IMR-90 (cell line): ENCODE data around the gene VRTN. TPM values are rescaled to one million over a fixed set of nuclear protein-coding genes. Genes with fewer than 3 reads are reported as not detected.

Experiments used
- ATAC-seq: fragments of 200-7000 bp; cut with Tn5 transposase; 2 replicates; pipeline ENCODE4 v1.9.1; 2020; ENCODE audit warnings: low read depth, mild to moderate bottlenecking, moderate library complexity
- BruUV-seq: library from RNA; stranded (reverse); fragments of 400-500 nt; replicated peaks from 2 replicates; lab custom pipeline; 2021; lab: Mats Ljungman, UMichigan
- CTCF ChIA-PET: fragments of 300-600 bp; formaldehyde crosslinking; extraction: SDS; loops from one replicate; lab custom pipeline; 2021; ENCODE audit warnings: antibody characterized with exemption; lab: Yijun Ruan, JAX
- POLR2A ChIA-PET: fragments of 300-600 bp; sonication (Branson Sonifier 250); formaldehyde crosslinking; loops from one replicate; lab custom pipeline; 2022; ENCODE audit warnings: antibody characterized with exemption; ENCODE audit not compliant: unreplicated experiment; lab: Charles Lee
- DNase-seq: peaks from one replicate; pipeline ENCODE4 v3.0.0; 2013
- H2AFZ ChIP-seq: replicated peaks from 2 replicates; pipeline ENCODE3; 2013; ENCODE audit warnings: low read length, mild to moderate bottlenecking; ENCODE audit not compliant: poor library complexity
- H2AK5ac ChIP-seq: 2 replicates; pipeline ENCODE4 v1.6.1; 2013; ENCODE audit warnings: low read depth, low read length, inconsistent platforms
- H2AK9ac ChIP-seq: replicated peaks from 2 replicates; pipeline ENCODE3; 2013; ENCODE audit warnings: mild to moderate bottlenecking, low read depth, low read length, moderate library complexity; ENCODE audit not compliant: poor library complexity
- H2BK120ac ChIP-seq: 2 replicates; pipeline ENCODE4 v1.6.1; 2013; ENCODE audit warnings: low read depth, low read length, inconsistent platforms
- H2BK15ac ChIP-seq: 3 replicates; pipeline ENCODE4 v1.6.1; 2013; ENCODE audit warnings: low read depth, low read length, inconsistent platforms
- H2BK20ac ChIP-seq: 2 replicates; pipeline ENCODE4 v1.6.1; 2013; ENCODE audit warnings: low read depth, mild to moderate bottlenecking, inconsistent platforms, low read length, moderate library complexity
- H2BK5ac ChIP-seq: 2 replicates; pipeline ENCODE4 v1.6.1; 2013; ENCODE audit warnings: mild to moderate bottlenecking, low read depth, low read length, inconsistent platforms; ENCODE audit not compliant: poor library complexity, severe bottlenecking
- H3K14ac ChIP-seq: replicated peaks from 2 replicates; pipeline ENCODE4 v1.6.1; 2013; ENCODE audit warnings: low read depth, low read length, inconsistent platforms
- H3K18ac ChIP-seq: 2 replicates; pipeline ENCODE4 v1.6.1; 2013; ENCODE audit warnings: low read depth, low read length, control low read depth
- H3K23ac ChIP-seq: 2 replicates; pipeline ENCODE4 v1.6.1; 2013; ENCODE audit warnings: low read depth, low read length, inconsistent platforms
- H3K27ac ChIP-seq: 2 replicates; pipeline ENCODE4 v1.5.1; 2013; ENCODE audit warnings: mild to moderate bottlenecking, control low read depth, low read length; ENCODE audit not compliant: insufficient read depth
- H3K27me3 ChIP-seq: 2 replicates; pipeline ENCODE4 v1.6.1; 2013; ENCODE audit warnings: low read length; ENCODE audit not compliant: control insufficient read depth, insufficient read depth
- H3K36me3 ChIP-seq: 2 replicates; pipeline ENCODE4 v1.6.1; 2013; ENCODE audit warnings: low read length, mixed read lengths; ENCODE audit not compliant: control insufficient read depth, insufficient read depth
- H3K4ac ChIP-seq: 2 replicates; pipeline ENCODE4 v1.6.1; 2013; ENCODE audit warnings: low read depth, low read length, inconsistent platforms
- H3K4me1 ChIP-seq: 2 replicates; pipeline ENCODE4 v1.6.1; 2013; ENCODE audit warnings: low read length, mixed read lengths; ENCODE audit not compliant: control insufficient read depth, insufficient read depth
- H3K4me2 ChIP-seq: 2 replicates; pipeline ENCODE4 v1.6.1; 2013; ENCODE audit warnings: low read depth, mild to moderate bottlenecking, control low read depth, low read length, moderate library complexity
- H3K4me3 ChIP-seq: 2 replicates; pipeline ENCODE4 v1.5.1; 2013; ENCODE audit warnings: low read depth, mild to moderate bottlenecking, control low read depth, low read length, moderate library complexity; ENCODE audit not compliant: insufficient read depth
- H3K56ac ChIP-seq: 2 replicates; pipeline ENCODE4 v1.6.1; 2013; ENCODE audit warnings: low read length, inconsistent platforms; ENCODE audit not compliant: insufficient read depth; ENCODE audit errors: extremely low read depth
- H3K79me1 ChIP-seq, 2 experiments: 2 replicates each; pipeline ENCODE4 v1.6.1; 2013; ENCODE audit warnings: low read length in 2 of 2, inconsistent platforms in 1 of 2, low read depth in 1 of 2
- H3K9ac ChIP-seq: 2 replicates; pipeline ENCODE4 v1.6.1; 2013; ENCODE audit warnings: low read depth, low read length, control low read depth
- H3K9me1 ChIP-seq: 2 replicates; pipeline ENCODE4 v1.6.1; 2013; ENCODE audit warnings: low read length, inconsistent platforms; ENCODE audit not compliant: insufficient read depth
- H3K9me3 ChIP-seq: 2 replicates; pipeline ENCODE4 v1.6.1; 2013; ENCODE audit warnings: low read length; ENCODE audit not compliant: control insufficient read depth, insufficient read depth
- H4K20me1 ChIP-seq: 2 replicates; pipeline ENCODE4 v1.6.1; 2013; ENCODE audit warnings: low read length, inconsistent platforms; ENCODE audit not compliant: insufficient read depth
- H4K5ac ChIP-seq: 2 replicates; pipeline ENCODE4 v1.6.1; 2013; ENCODE audit warnings: mild to moderate bottlenecking, low read depth, low read length, control low read depth
- H4K8ac ChIP-seq, 2 experiments: 2 replicates each; pipeline ENCODE4 v1.6.1; 2013; ENCODE audit warnings: low read depth in 2 of 2, low read length in 2 of 2, control low read depth in 1 of 2, inconsistent platforms in 1 of 2
- H4K91ac ChIP-seq: 2 replicates; pipeline ENCODE4 v1.6.1; 2013; ENCODE audit warnings: low read depth, low read length, inconsistent platforms; ENCODE audit not compliant: insufficient read depth
- BHLHE40 ChIP-seq: fragments of 150-350 bp; IDR thresholded peaks from 2 replicates; pipeline ENCODE4 v1.6.1; 2016; ENCODE audit warnings: mild to moderate bottlenecking, low read depth, low read length
- FOS ChIP-seq: fragments of 150-350 bp; IDR thresholded peaks from 2 replicates; pipeline ENCODE4 v1.6.1; 2016; ENCODE audit warnings: low read depth, low read length
- POLR2A ChIP-seq: IDR thresholded peaks from 2 replicates; pipeline ENCODE4 v1.6.1; 2012; ENCODE audit warnings: mild to moderate bottlenecking, low read depth, low read length
- RAD21 ChIP-seq: IDR thresholded peaks from 2 replicates; pipeline ENCODE4 v1.6.1; 2012; ENCODE audit warnings: low read length, improper control_type of control experiment
- RCOR1 ChIP-seq: IDR thresholded peaks from 2 replicates; pipeline ENCODE4 v1.6.1; 2012; ENCODE audit warnings: mild to moderate bottlenecking, low read length, improper control_type of control experiment; ENCODE audit not compliant: insufficient replicate concordance
- WGBS, 2 experiments: methylation state at CpG; one replicate each; pipeline versions ENCODE4 v1.1.5 to v1.1.7; 2013; ENCODE audit warnings: missing lambda C conversion rate in 2 of 2; ENCODE audit not compliant: insufficient read length in 1 of 2; ENCODE audit errors: extremely low coverage in 2 of 2; 5-methylcytosine and 5-hydroxymethylcytosine counted together
- dilution Hi-C: fragments of 300-500 bp; cut with HindIII; formaldehyde crosslinking; loops from one replicate; pipeline ENCODE4 v1.14.3; 2018; ENCODE audit warnings: low sequenced_read_pairs; ENCODE audit not compliant: unreplicated experiment
- in situ Hi-C: fragments of 300-500 bp; cut with MboI; formaldehyde crosslinking; loops from 3 replicates; pipeline ENCODE4 v1.14.3; 2019; ENCODE audit warnings: low sequenced_read_pairs, inconsistent platforms, mixed read lengths
- intact Hi-C: fragments of 100-400 bp; cut with micrococcal nuclease; formaldehyde crosslinking; loops from 2 replicates; pipeline ENCODE4 v1.10.0; 2022
- polyA plus RNA-seq, 3 experiments: library from polyadenylated mRNA; depleted of rRNA; stranded (reverse); fragments of >200 nt; gene quantifications; 2 replicates each; pipeline ENCODE4 v1.2.3, GENCODE V29; 2012; ENCODE audit warnings: low replicate concordance in 1 of 3
- total RNA-seq: library from RNA; depleted of rRNA; stranded (reverse); fragments of >200 nt; gene quantifications from 2 replicates; pipeline ENCODE4 v1.2.3, GENCODE V29; 2012

VRTN gene
- total and polyA plus RNA-seq, 2 of the 4 experiments (the other 2 are of a cell fraction) = not detected

- CTCF ChIA-PET = no interaction called here
- Histone ChIP-seq H2BK5ac (no peak overlapping the region), H4K5ac (no peak overlapping the region), H3K4me3 (no peak overlapping the region), H3K9me1 (no peaks in the 10 kb centered on the region), H3K79me1 (no peaks in the 10 kb centered on the region), H4K91ac (no peak overlapping the region), H2AK9ac (no peak overlapping the region), H3K23ac (no peak overlapping the region), H4K8ac (no peak overlapping the region), H2BK15ac (no peak overlapping the region), H3K27ac (no peak overlapping the region), H3K4me1 (no peaks in the 10 kb centered on the region), H2BK20ac (no peak overlapping the region), H3K9me3 (no peaks in the 10 kb centered on the region), H3K4me2 (no peak overlapping the region), H3K56ac (no peak overlapping the region), H3K9ac (no peak overlapping the region), H2AK5ac (no peak overlapping the region), H3K4ac (no peak overlapping the region), H4K20me1 (no peaks in the 10 kb centered on the region), H2BK120ac (no peak overlapping the region), H3K18ac (no peak overlapping the region), H3K27me3 (peaks cover 29% of the 10 kb centered on the region), H3K36me3 (no peaks in the 10 kb centered on the region), H2AFZ (no peak overlapping the region), H3K14ac (no peak overlapping the region)
- in situ Hi-C loops (no loop called here), intact Hi-C loops (no loop called here), dilution Hi-C loops (no loop called here)
- POLR2A ChIA-PET = no interaction called here
- no CpG with 5 or more reads among the region's 4 CpGs for WGBS, 2 experiments
- no TSS peak for BruUV-seq
- no peak for DNase-seq
- TF ChIP-seq BHLHE40 (no peak), POLR2A (no peak), FOS (no peak), RAD21 (no peak), RCOR1 (no peak)
- no peak for ATAC-seq
These were observed 33.7 kb upstream of the VRTN start for GRCh38 chr14:74314576-74314975.
